Body of pancreas (tissue), 4 donors: ENCODE results near the gene SLC12A7. TPM values are rescaled to one million over a fixed set of nuclear protein-coding genes. Genes with fewer than 3 reads are reported as not detected.

Source experiments
- ATAC-seq: fragments of 150-250 bp; one replicate; pipeline ENCODE4 v1.9.1; 2016
- DNase-seq, 4 donors: peaks; one replicate each; pipeline ENCODE4 v3.0.0-alpha.2; 2019
- H3K27ac ChIP-seq, 4 donors: fragments of 200-600 bp; sonication (generic); 1 replicate in 3 of 4; 2 replicates in 1 of 4; pipeline versions ENCODE4 v1.5.1 to v1.6.1; 2016 to 2019; ENCODE audit warnings: mild to moderate bottlenecking in 1 of 4, mixed read lengths in 1 of 4, moderate library complexity in 1 of 4
- H3K27me3 ChIP-seq, 2 donors: fragments of 200-600 bp; sonication (generic); one replicate each; pipeline ENCODE4 v1.6.0; 2016; ENCODE audit warnings: mild to moderate bottlenecking in 1 of 2
- H3K36me3 ChIP-seq, 2 donors: fragments of 200-600 bp; sonication (generic); replicated peaks in 1 of 2; 2 replicates each; pipeline ENCODE4 v1.5.1; 2016; ENCODE audit warnings: low read depth in 2 of 2; ENCODE audit not compliant: insufficient read depth in 1 of 2
- H3K4me1 ChIP-seq: fragments of 200-600 bp; sonication (generic); one replicate; pipeline ENCODE4 v1.6.0; 2016
- H3K4me3 ChIP-seq, 2 donors: fragments of 200-600 bp; sonication (generic); 1 replicate in 1 of 2; 2 replicates in 1 of 2; pipeline ENCODE4 v1.5.1; 2016 to 2019
- H3K9me3 ChIP-seq, 3 donors: fragments of 200-600 bp; sonication (generic); 1 replicate in 2 of 3; 2 replicates in 1 of 3; pipeline ENCODE4 v1.5.1; 2016
- CTCF ChIP-seq, 7 experiments: fragments of 450-650 bp in 4 of 7; fragments of 200-600 bp in 3 of 7; sonication (generic) in 3 of 7; IDR thresholded peaks; one replicate each; pipeline ENCODE4 v1.5.1; 2016 to 2019; ENCODE audit warnings: antibody characterized with exemption in 7 of 7
- POLR2A ChIP-seq, 3 donors: fragments of 450-650 bp; IDR thresholded peaks; one replicate each; pipeline ENCODE4 v1.6.1; 2016; ENCODE audit warnings: antibody characterized with exemption in 3 of 3, mild to moderate bottlenecking in 2 of 3
- WGBS, 2 donors: methylation state at CpG; one replicate each; pipeline ENCODE4 v1.1.5; 2017; 5-methylcytosine and 5-hydroxymethylcytosine counted together
- intact Hi-C: fragments of 100-400 bp; cut with DNase I; formaldehyde crosslinking; loops from one replicate; pipeline ENCODE4 v1.15.1; 2023
- total RNA-seq, 2 donors: library from RNA; depleted of rRNA; stranded (reverse); fragments of >200 nt; gene quantifications; one replicate each; pipeline ENCODE4 v1.1.0, GENCODE V29; 2016

The SLC12A7 gene
- total RNA-seq, 2 donors from 2014 or later: 35.5 to 42.8 TPM

GRCh38 chr5:1106385-1107166, 5.3 kb downstream of the SLC12A7 start:
- H3K4me3 ChIP-seq: no peak overlapping the region
- 64 to 84% methylated on average over 16 to 23 of the region's 23 CpGs for WGBS, 2 donors

GRCh38 chr5:1105350-1106265, 6.3 kb downstream of the SLC12A7 start:
- ATAC-seq: peak; percentile 43
- peak; percentile 46 to 69 (median 58) for DNase-seq
- Histone ChIP-seq H3K36me3 (no peaks in the 10 kb centered on the region), H3K4me1 (peaks cover 84% of the 10 kb centered on the region), H3K4me3 (no peak overlapping the region), H3K27ac (peak overlapping the region in 3 of 4 donors; percentile 49 to 92 (median 54)), H3K27me3 (no peaks in the 10 kb centered on the region), H3K9me3 (no peaks in the 10 kb centered on the region)
- WGBS, 2 donors: 21 to 24% methylated on average over 7 to 19 of the region's 19 CpGs
- TF ChIP-seq CTCF (IDR thresholded peaks at IDR 0.05) (no peak), POLR2A (IDR thresholded peaks at IDR 0.05) (peak in 1 of 3 donors; percentile 10)
- intact Hi-C loops: no loop called here

More at GRCh38 chr5:1106385-1107166, 5.3 kb downstream of the SLC12A7 start:
- H3K4me1 ChIP-seq: peaks cover 87% of the 10 kb centered on the region
- no peak for DNase-seq
- no peaks in the 10 kb centered on the region for H3K9me3 ChIP-seq
- no peaks in the 10 kb centered on the region for H3K36me3 ChIP-seq
- intact Hi-C loops: no loop called here
- no peaks in the 10 kb centered on the region for H3K27me3 ChIP-seq
- ATAC-seq: no peak
- TF ChIP-seq CTCF (IDR thresholded peaks at IDR 0.05) (no peak), POLR2A (IDR thresholded peaks at IDR 0.05) (no peak)
- peak overlapping the region in 3 of 4 donors; percentile 49 to 92 (median 54) for H3K27ac ChIP-seq

GRCh38 chr5:1104327-1105006, 7.4 kb downstream of the SLC12A7 start:
- DNase-seq (no peak), ATAC-seq (no peak)
- WGBS, 2 donors: 50 to 55% methylated on average over 12 to 26 of the region's 27 CpGs
- no peak overlapping the region for H3K4me3 ChIP-seq
- TF ChIP-seq CTCF (IDR thresholded peaks at IDR 0.05) (no peak), POLR2A (IDR thresholded peaks at IDR 0.05) (no peak)
- no peaks in the 10 kb centered on the region for H3K9me3 ChIP-seq
- H3K27me3 ChIP-seq: no peaks in the 10 kb centered on the region
- intact Hi-C loops: no loop called here
- H3K27ac ChIP-seq: peak overlapping the region in 3 of 4 donors; percentile 49 to 73 (median 69)
- H3K4me1 ChIP-seq: peaks cover 75% of the 10 kb centered on the region
- no peaks in the 10 kb centered on the region for H3K36me3 ChIP-seq

GRCh38 chr5:1103505-1104326, 8.1 kb downstream of the SLC12A7 start:
- H3K4me1 ChIP-seq: peaks cover 75% of the 10 kb centered on the region
- H3K4me3 ChIP-seq: no peak overlapping the region

More at GRCh38 chr5:1103505-1104326, 8.1 kb downstream of the SLC12A7 start:
- ATAC-seq: peak; percentile 77
- no peaks in the 10 kb centered on the region for H3K27me3 ChIP-seq
- H3K36me3 ChIP-seq: no peaks in the 10 kb centered on the region
- 26 to 50% methylated on average over 20 to 33 of the region's 33 CpGs for WGBS, 2 donors
- intact Hi-C loops: no loop called here
- peak; percentile 69 to 84 (median 80) for DNase-seq
- H3K27ac ChIP-seq: peak overlapping the region in 3 of 4 donors; percentile 49 to 73 (median 69)
- no peaks in the 10 kb centered on the region for H3K9me3 ChIP-seq
- no peak for TF ChIP-seq CTCF (IDR thresholded peaks at IDR 0.05)
- TF ChIP-seq POLR2A (IDR thresholded peaks at IDR 0.05): no peak
